ENCODE measurements around the gene MTMR11. TPM values are rescaled to one million over a fixed set of nuclear protein-coding genes. Genes with fewer than 3 reads are reported as not detected.

Gene MTMR11
- total and polyA plus RNA-seq, 9 of the 15 experiments (the other 6 are each of a cell fraction or from before 2014, with no cell fraction given) = 0.09 to 1.6 (median 0.51) TPM

DNA sequence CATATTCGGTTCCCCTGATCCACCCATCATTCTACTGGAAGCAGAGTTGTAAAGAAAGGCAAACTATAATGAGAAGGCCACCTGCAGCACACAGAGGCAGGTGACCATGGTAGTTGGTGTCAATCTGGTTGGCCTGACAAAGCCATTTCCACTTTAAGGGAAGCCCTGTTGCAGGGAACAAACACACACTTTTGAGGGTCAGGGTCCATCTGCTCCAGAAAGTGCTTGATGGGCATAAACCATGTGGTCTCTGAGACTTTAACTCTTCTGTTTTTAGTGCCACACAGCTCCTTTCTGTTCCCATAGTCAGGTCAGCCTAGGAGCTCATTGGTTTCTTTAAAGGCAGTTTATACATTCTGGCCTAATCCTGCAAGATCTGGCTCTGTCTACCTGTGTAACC lies 54.8 kb downstream of the MTMR11 start:
- CTCF ChIA-PET (ENCODE audit: low intra/inter-chr PET ratio) = no interaction called here
- intact Hi-C loops (cut with micrococcal nuclease) = no loop called here
- Histone ChIP-seq H3K9me3 (replicated peaks; ENCODE audit: control insufficient read depth, insufficient read depth, low read depth, low read length) (no peaks in the 10 kb centered on the region), H3K4me2 (ENCODE audit: insufficient read depth, low read length) (peak overlapping the region; percentile 3; the same call in 1 of the 2 replicates), H2AFZ (ENCODE audit: low read depth, low read length) (no peak overlapping the region), H3K4me3 (no peak overlapping the region), H3K36me3 (ENCODE audit: control insufficient read depth, insufficient read depth, low read length) (peaks cover 9% of the 10 kb centered on the region; the same call in 2 of the 3 replicates), H3K79me2 (ENCODE audit: control insufficient read depth, insufficient read depth, low read length) (peaks cover 54% of the 10 kb centered on the region), H3K27ac (ENCODE audit: extremely low read depth, low read depth, low read length) (no peak overlapping the region), H4K20me1 (replicated peaks; ENCODE audit: control insufficient read depth, insufficient read depth, low read length) (peaks cover 27% of the 10 kb centered on the region), H3K4me1 (replicated peaks in 1 of 2; ENCODE audit: control insufficient read depth in 2 of 2, insufficient read depth in 2 of 2, low read length in 2 of 2) (peaks cover 9 to 20% of the 10 kb centered on the region in 2 experiments), H3K9me1 (ENCODE audit: control insufficient read depth, insufficient read depth, low read length) (no peaks in the 10 kb centered on the region), H3K9ac (ENCODE audit: insufficient read depth in 1 of 2, low read depth in 2 of 2, low read length in 2 of 2) (no peak overlapping the region), H3K27me3 (ENCODE audit: control insufficient read depth in 2 of 2, insufficient read depth in 2 of 2, low read length in 2 of 2) (no peaks in the 10 kb centered on the region)
- POLR2A ChIA-PET = no interaction called here
- FAIRE-seq = no peak
- WGBS (ENCODE audit: insufficient coverage, low coverage, missing lambda C conversion rate) = 64% methylated on average over 1 of the region's 1 CpG
- in situ Hi-C loops (cut with MboI) = no loop called here
- ATAC-seq = no peak
- DNase-seq (ENCODE audit: extremely low read depth in 1 of 4, low spot score in 3 of 4) = no peak
- no TSS peak for BruUV-seq (replicated peaks)
- TF ChIP-seq ZZZ3 (IDR thresholded peaks at IDR 0.05) = no peak
- no peak for TF ChIP-seq SLC30A9 (CRISPR knock-in tag; IDR thresholded peaks at IDR 0.05)
- TF ChIP-seq MCM5 (IDR thresholded peaks at IDR 0.05; ENCODE audit: low read depth) = no peak
- TF ChIP-seq SMAD3 (CRISPR knock-in tag; conservative IDR thresholded peaks at IDR 0.05) = no peak
- no peak for TF ChIP-seq MAX (CRISPR knock-in tag; IDR thresholded peaks at IDR 0.05)
- no peak for TF ChIP-seq CSDE1 (IDR thresholded peaks at IDR 0.05)
- TF ChIP-seq, protein P1, sequence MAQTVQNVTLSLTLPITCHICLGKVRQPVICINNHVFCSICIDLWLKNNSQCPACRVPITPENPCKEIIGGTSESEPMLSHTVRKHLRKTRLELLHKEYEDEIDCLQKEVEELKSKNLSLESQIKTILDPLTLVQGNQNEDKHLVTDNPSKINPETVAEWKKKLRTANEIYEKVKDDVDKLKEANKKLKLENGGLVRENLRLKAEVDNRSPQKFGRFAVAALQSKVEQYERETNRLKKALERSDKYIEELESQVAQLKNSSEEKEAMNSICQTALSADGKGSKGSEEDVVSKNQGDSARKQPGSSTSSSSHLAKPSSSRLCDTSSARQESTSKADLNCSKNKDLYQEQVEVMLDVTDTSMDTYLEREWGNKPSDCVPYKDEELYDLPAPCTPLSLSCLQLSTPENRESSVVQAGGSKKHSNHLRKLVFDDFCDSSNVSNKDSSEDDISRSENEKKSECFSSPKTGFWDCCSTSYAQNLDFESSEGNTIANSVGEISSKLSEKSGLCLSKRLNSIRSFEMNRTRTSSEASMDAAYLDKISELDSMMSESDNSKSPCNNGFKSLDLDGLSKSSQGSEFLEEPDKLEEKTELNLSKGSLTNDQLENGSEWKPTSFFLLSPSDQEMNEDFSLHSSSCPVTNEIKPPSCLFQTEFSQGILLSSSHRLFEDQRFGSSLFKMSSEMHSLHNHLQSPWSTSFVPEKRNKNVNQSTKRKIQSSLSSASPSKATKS (CRISPR knock-in tag; IDR thresholded peaks at IDR 0.05) = no peak
- no peak for TF ChIP-seq NFIC (IDR thresholded peaks at IDR 0.05)
- TF ChIP-seq PRPF4 (IDR thresholded peaks at IDR 0.05; ENCODE audit: insufficient read depth, low read depth, low read length, poor library complexity, severe bottlenecking) = no peak
- TF ChIP-seq FOXA1 (IDR thresholded peaks at IDR 0.05; ENCODE audit: borderline replicate concordance) = no peak
- TF ChIP-seq GABPB2 (CRISPR knock-in tag; conservative IDR thresholded peaks at IDR 0.05) = no peak
- TF ChIP-seq ETV1 (tag; conservative IDR thresholded peaks at IDR 0.05; ENCODE audit: low read depth) = no peak
- TF ChIP-seq ZNF518B (CRISPR knock-in tag; IDR thresholded peaks at IDR 0.05) = no peak
- 0 out of 2 replicates have a peak, but pooled peaks have one; percentile 20 for TF ChIP-seq ZNF316 (IDR thresholded peaks at IDR 0.05)
- TF ChIP-seq ZNF165 (CRISPR knock-in tag; IDR thresholded peaks at IDR 0.05; ENCODE audit: borderline replicate concordance) = no peak
- TF ChIP-seq E2F5 (CRISPR knock-in tag; IDR thresholded peaks at IDR 0.05) = no peak
- TF ChIP-seq PTTG1 (tag; IDR thresholded peaks at IDR 0.05; ENCODE audit: low read depth) = no peak

Measured in K562 (cell line).